ENCODE measurements around the gene ZNF329.

Gene ZNF329

GRCh38 chr19:58089846-58090245 is 60.7 kb downstream of the ZNF329 start:
- H3K4me3 ChIP-seq (ENCODE audit: low read length), result no peak overlapping the region
- no peak for DNase-seq (ENCODE audit: low read depth)
- no peaks in the 10 kb centered on the region for H3K27me3 ChIP-seq (replicated peaks; ENCODE audit: control insufficient read depth, insufficient read depth, low read length)
- H3K9me3 ChIP-seq (ENCODE audit: control insufficient read depth, low read length), result peaks cover 20% of the 10 kb centered on the region
- no peaks in the 10 kb centered on the region for H3K36me3 ChIP-seq (ENCODE audit: control insufficient read depth, insufficient read depth, low read length, severe bottlenecking)
- no peaks in the 10 kb centered on the region for H3K4me1 ChIP-seq (ENCODE audit: control insufficient read depth, insufficient read depth, low read length)
- H3K9ac ChIP-seq (ENCODE audit: low read length), result no peak overlapping the region

GRCh38 chr19:58088521-58089052 is 62.0 kb downstream of the ZNF329 start:
- no peak overlapping the region for H3K4me3 ChIP-seq (ENCODE audit: low read length)
- peaks cover 30% of the 10 kb centered on the region for H3K9me3 ChIP-seq (ENCODE audit: control insufficient read depth, low read length)
- no peak for DNase-seq (ENCODE audit: low read depth)
- H3K27me3 ChIP-seq (replicated peaks; ENCODE audit: control insufficient read depth, insufficient read depth, low read length), result no peaks in the 10 kb centered on the region
- H3K4me1 ChIP-seq (ENCODE audit: control insufficient read depth, insufficient read depth, low read length), result no peaks in the 10 kb centered on the region
- H3K36me3 ChIP-seq (ENCODE audit: control insufficient read depth, insufficient read depth, low read length, severe bottlenecking), result no peaks in the 10 kb centered on the region
- H3K9ac ChIP-seq (ENCODE audit: low read length), result no peak overlapping the region

DNA sequence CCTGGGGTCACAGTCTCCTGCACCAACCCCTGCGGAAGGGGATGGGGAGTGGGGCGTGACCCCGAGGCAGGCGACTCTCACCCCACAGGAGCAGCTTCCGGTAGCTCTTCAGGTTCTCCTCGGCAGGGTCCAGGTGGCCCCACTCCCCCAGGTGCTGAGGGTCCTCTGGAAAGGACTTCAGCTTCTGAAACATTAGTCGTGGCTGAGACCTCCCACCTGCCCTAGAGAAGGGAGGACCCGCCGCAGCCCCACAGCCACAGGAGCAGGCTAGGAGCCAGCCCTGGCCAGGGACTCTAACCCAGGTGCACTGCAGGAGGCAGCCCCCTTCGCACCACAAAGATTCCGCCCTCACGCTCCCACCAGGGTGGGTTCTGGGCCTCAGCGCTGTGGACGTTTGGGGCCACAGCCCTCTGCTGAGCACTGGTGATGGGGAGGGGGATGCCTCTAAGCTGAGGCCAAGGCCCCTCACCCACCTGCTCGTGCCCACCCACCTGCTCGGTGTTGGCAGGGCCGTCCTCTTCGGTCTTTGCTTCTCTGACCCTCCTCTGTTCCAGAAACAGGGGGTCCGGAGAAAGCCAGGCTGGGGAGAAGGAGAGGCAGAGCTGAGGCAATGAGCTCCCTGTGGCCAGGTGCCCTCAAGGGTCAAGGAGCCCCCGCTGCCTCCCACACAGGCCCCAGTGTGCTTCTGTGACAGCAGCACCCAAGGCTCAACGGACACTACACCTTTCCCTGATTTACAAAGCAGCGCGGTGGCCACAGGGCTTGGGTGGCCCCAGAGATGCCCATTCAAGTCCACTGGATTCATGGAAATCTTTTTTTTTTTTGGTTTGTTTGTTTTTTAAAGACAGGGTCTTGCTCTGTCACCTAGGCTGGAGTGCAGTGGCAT is 63.5 kb downstream of the ZNF329 start:
- Histone ChIP-seq H3K9ac (ENCODE audit: low read length) (no peak overlapping the region), H3K9me3 (ENCODE audit: control insufficient read depth, low read length) (peaks cover 34% of the 10 kb centered on the region), H3K27me3 (replicated peaks; ENCODE audit: control insufficient read depth, insufficient read depth, low read length) (no peaks in the 10 kb centered on the region), H3K36me3 (ENCODE audit: control insufficient read depth, insufficient read depth, low read length, severe bottlenecking) (no peaks in the 10 kb centered on the region), H3K4me1 (ENCODE audit: control insufficient read depth, insufficient read depth, low read length) (no peaks in the 10 kb centered on the region), H3K4me3 (ENCODE audit: low read length) (no peak overlapping the region)
- DNase-seq (ENCODE audit: low read depth), result no peak

- Histone ChIP-seq H3K4me3 (ENCODE audit: low read length) (no peak overlapping the region), H3K9me3 (ENCODE audit: control insufficient read depth, low read length) (peaks cover 39% of the 10 kb centered on the region), H3K36me3 (ENCODE audit: control insufficient read depth, insufficient read depth, low read length, severe bottlenecking) (no peaks in the 10 kb centered on the region), H3K9ac (ENCODE audit: low read length) (no peak overlapping the region), H3K4me1 (ENCODE audit: control insufficient read depth, insufficient read depth, low read length) (no peaks in the 10 kb centered on the region), H3K27me3 (replicated peaks; ENCODE audit: control insufficient read depth, insufficient read depth, low read length) (no peaks in the 10 kb centered on the region)
- no peak for DNase-seq (ENCODE audit: low read depth)
Observed at GRCh38 chr19:58085348-58085875, 65.2 kb downstream of the ZNF329 start.

GRCh38 chr19:58084596-58085347 is 65.8 kb downstream of the ZNF329 start:
- H3K9me3 ChIP-seq (ENCODE audit: control insufficient read depth, low read length), result peaks cover 43% of the 10 kb centered on the region
- no peaks in the 10 kb centered on the region for H3K27me3 ChIP-seq (replicated peaks; ENCODE audit: control insufficient read depth, insufficient read depth, low read length)
- no peak overlapping the region for H3K9ac ChIP-seq (ENCODE audit: low read length)
- no peak for DNase-seq (ENCODE audit: low read depth)
- H3K36me3 ChIP-seq (ENCODE audit: control insufficient read depth, insufficient read depth, low read length, severe bottlenecking), result no peaks in the 10 kb centered on the region
- no peak overlapping the region for H3K4me3 ChIP-seq (ENCODE audit: low read length)
- H3K4me1 ChIP-seq (ENCODE audit: control insufficient read depth, insufficient read depth, low read length), result no peaks in the 10 kb centered on the region

DNA sequence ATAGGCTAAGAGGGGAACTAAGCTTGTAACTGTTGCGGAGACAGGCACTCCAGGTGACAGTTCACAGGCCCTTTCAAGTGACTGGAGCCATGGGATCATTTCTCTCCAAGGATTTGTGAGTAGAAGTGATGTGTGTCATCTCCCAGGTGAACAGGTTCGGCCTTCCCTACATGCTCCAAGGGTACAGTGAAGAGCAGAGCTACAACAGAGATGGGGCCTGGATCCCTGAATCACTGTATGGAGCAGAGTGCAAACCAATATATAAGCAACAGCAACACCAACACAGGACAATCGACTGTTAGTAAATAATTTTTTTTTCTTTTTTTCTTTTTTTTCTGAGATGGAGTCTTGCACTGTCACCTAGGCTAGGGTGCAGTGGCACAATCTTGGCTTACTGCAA is 67.6 kb downstream of the ZNF329 start:
- H3K27me3 ChIP-seq (replicated peaks; ENCODE audit: control insufficient read depth, insufficient read depth, low read length), result no peaks in the 10 kb centered on the region
- no peak for DNase-seq (ENCODE audit: low read depth)
- H3K4me3 ChIP-seq (ENCODE audit: low read length), result no peak overlapping the region
- H3K9me3 ChIP-seq (ENCODE audit: control insufficient read depth, low read length), result peaks cover 43% of the 10 kb centered on the region
- H3K4me1 ChIP-seq (ENCODE audit: control insufficient read depth, insufficient read depth, low read length), result no peaks in the 10 kb centered on the region
- no peak overlapping the region for H3K9ac ChIP-seq (ENCODE audit: low read length)
- no peaks in the 10 kb centered on the region for H3K36me3 ChIP-seq (ENCODE audit: control insufficient read depth, insufficient read depth, low read length, severe bottlenecking)

DNA sequence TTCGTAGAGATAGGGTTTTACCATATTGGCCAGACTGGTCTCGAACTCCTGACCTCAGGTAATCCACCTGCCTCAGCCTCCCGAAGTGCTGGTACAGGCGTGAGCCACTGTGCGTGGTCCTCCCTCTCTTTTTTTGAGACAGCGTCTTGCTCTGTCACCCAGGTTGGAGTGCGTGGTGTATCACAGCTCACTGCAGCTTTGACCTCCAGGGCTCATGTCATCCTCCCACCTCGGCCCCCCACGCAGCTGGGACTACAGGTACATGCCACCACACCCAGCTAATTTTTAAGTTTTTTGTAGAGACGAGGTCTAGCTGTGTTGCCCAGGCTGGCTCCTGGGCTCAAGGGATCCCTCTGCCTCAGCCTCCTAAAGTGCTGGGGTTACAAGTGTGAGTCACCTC is 70.8 kb downstream of the ZNF329 start:
- Histone ChIP-seq H3K4me3 (ENCODE audit: low read length) (no peak overlapping the region), H3K9me3 (ENCODE audit: control insufficient read depth, low read length) (peaks cover 48% of the 10 kb centered on the region), H3K36me3 (ENCODE audit: control insufficient read depth, insufficient read depth, low read length, severe bottlenecking) (no peaks in the 10 kb centered on the region), H3K4me1 (ENCODE audit: control insufficient read depth, insufficient read depth, low read length) (no peaks in the 10 kb centered on the region), H3K9ac (ENCODE audit: low read length) (no peak overlapping the region), H3K27me3 (replicated peaks; ENCODE audit: control insufficient read depth, insufficient read depth, low read length) (no peaks in the 10 kb centered on the region)
- no peak for DNase-seq (ENCODE audit: low read depth)
